COLO829 (cell line): ENCODE results near the gene HESX1.

Experiments used
- DNase-seq: peaks from one replicate; pipeline ENCODE4 v3.0.0; 2012; ENCODE audit warnings: low spot score

Gene HESX1

DNA sequence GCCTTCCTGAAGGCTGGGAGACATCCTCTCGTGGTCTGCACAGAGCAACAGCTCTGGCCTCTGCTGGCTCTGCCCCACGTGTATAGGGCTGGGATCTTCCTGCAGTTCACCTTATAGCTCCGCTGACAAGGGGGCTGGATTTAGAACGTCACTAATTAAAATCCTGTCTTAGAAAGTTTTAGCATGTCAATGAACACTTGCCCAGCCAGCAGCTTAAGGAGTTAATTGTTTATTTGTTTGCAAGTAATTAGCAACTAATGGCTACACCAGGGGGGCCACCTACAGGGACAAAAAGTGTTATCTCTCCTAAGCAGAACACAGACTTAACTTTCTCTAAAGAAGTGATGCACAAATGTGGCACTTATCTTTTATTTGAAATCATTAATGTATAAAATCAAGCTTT lies at the start of gene HESX1:
Gene HESX1, minus strand, starts transcription at position 84 of the 403 bp plus-strand sequence. Its CDS starts 60 bp downstream, at position 24.
- DNase-seq = no peak

DNA sequence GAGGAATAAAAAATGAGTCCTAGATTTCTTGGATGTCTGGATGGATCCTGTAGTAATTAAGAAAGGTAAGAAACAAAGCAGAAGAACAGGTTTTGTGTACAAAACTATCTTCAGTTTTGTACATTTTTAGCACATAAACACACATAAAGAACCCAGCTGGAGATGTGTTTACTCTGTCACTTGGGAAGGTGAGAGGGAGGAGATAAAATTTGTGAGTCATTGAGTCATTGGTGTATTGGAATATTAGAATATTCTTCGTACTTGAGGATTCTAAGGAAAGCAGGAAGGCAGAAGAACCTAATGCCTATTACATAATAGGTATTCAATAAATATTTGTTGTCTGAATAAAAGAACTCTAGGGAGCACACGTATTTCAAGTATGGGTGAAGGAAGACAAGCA lies 45.2 kb upstream of the HESX1 start:
- no peak for DNase-seq

DNA sequence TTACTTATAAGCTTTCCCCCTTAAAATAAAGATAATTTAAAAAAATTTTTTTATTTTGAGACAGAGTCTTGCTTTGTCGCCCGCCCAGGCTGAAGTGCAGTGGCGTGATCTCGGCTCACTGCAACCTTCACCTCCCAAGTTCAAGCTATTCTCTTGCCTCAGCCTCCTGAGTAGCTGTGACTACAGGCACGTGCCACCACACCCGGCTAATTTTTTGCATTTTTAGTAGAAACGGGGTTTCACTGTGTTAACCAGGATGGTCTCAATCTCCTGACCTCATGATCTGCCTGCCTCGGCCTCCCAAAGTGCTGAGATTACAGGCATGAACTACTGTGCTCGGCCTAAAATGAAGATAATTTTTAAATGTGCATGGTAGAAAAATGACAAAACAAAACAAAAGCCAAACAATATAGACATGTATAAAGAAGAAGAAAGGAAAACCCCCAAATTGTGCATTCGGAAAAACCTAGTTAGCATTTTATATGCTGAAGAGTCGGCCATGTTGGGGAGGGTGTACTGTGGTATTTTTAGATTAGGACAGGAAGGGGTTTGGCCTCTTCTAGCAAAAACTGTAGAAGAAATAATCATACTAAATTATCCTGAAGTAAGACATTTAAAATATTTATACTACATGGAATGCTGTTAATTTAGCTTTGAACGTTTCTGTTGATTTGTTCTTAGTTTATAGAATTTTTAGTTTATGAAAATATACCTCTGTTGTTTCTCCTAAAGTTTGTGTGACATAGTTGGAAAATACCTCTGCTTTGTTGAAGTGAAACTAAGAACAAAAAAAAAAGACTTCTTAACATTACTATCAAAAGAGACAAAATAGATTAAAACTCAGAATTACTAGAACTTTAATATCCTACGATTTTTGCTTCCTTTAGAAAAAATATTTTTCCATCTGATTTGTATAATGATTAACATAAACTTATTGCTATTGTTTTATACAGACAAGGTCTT lies 35.1 kb upstream of the HESX1 start:
- DNase-seq = no peak

DNA sequence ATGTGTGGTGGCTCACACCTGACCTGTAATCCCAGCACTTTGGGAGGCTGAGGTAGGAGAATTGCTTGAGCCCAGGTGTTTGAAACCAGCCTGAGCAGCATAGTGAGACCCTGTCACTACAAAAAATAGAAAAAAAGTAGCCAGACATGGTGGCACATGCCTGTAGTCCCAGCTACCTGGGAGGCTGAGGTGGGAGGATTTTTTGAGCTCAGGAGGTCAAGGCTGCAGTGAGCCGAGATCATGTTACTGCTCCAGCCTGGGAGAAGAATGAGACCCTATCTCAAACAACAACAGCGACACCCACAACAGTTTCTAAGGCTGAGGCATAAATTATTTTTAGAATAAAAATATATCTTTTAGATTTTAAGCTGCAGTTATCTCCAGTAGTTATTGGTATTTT lies 34.0 kb upstream of the HESX1 start:
- DNase-seq = no peak

DNA sequence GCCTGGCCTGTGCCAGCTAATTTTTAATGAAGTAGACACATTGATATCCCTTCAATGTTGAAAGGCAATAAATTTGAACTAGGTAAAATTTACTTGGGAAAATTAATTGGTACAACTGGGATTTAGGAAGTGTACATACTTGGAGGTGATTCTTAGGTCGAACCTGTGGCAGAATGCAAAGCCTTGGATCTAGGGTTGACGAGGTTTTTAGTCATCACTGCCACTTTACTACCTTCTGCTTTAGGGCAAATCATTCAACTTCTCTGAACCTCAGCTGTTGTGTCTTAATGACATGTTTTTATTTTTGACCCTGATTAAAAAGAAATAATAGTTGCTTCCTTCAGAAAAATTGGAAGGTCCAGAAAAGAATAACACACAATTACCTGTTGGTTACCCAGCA lies 30.2 kb upstream of the HESX1 start:
- DNase-seq = no peak

DNA sequence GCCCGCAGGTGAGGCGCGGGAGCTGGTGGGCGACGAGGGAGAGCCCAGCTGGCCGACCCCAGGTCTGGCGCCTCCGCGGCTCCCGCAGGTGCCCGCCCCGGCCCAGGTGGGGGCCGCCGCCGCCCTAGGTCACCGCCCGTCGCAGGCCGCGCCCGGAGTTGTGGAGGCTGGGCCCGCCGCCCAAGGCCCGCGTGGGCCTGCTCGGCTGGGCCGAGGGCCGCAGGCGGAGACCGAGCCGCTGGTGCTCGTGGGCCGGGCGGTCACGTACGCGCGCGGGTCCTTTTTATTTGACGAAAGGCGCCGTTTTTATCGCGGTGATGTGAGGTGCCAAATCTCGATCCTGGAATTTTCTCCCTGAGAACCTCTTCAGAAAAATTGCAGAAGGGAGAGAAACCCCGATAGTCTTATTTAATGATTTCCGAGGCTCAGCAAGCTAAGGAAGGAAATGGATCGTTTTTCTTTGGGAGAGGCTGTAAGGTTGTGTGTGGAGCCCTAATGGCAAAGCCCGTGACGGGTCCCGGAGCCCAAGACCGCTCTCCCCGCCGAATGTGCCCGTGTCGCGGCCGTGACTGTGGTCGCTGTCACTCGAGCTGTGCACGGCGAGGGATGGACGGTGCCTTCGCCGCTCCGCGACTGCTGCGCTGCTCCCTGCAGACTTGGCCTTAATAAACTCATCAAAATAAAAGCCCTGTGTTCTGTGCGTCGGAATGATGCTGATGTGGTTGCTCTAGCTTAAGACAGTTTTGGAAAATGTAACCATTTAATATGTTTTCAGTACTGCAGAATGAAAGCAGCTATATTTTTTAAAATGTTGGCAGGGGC lies 28.4 kb upstream of the HESX1 start:
- DNase-seq = peak; percentile 61

DNA sequence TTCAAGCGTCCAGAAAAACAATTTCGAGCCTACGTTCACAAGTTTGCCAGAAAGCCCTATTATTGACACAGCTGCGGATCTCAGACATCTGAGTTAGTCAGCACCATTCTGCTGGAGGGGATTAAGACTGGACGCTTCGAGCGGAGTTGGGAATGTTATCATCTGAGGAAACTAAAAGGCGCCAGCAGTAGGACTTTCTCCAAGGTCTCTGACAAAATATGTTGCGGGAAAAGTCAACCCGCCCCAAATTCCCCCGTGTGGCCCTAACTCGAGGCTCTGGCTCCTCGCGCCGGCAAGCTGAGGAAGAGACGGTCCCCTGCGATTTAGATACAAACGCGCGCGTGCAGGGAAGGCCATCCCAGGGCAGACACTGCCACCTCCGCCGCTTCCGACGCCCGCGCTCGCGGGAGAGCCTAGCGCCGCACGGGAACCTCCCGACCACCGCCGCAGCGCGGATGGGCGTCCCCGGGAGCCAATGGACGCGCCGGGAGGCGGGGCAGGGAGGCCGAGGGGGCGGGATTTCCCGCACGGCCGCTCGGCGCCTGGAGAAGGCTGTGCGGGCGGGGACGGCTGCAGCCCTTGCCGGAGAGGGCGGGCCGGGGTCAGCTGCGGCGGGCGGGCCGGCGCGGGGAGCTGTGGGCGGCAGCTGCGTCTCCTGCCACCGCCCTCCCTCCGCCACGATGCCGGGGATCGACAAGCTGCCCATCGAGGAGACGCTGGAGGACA lies 27.6 kb upstream of the HESX1 start, which contains the start of gene APPL1:
Gene APPL1, plus strand, starts transcription at position 526 of the 726 bp plus-strand sequence. Its CDS starts 155 bp downstream, at position 681.
- DNase-seq = peak; percentile 97

DNA sequence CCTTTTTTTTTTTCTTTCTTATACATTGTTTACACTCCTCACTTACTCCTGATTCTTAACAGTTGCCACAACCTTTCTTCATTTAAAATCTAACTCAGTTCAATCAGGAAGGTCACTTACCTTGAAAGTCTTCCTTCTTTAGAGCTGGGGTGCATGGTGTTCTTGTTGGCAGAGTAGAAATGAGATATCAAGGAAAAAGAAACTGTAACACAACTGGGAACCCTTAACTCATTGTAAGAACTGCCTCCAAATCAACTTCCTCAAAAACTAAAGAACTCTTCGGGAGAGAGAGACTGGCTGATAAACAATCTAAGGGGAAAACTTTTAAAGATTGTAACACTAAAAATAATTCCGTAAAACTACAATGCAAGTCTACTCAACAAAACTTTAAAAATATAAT lies 26.4 kb upstream of the HESX1 start:
- no peak for DNase-seq

DNA sequence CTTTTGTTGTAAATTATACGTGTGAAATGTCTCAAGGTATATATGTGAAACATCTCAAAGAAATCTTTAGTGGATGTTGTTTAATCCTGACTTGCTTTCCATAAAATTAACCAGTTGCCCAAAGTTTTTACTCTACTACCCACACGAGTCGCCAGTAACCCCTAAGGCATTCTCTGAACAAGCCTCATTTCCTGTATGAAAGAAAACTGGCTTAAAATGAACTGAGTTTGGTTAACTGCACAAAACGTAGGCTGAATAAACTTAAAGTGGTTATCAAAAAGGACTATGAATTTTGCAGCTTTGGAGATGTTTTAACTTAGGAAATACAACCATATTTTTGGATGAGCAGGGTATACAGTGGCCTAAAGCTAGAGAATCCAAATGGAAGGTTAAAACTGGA lies 25.1 kb upstream of the HESX1 start:
- peak; percentile 18 for DNase-seq

DNA sequence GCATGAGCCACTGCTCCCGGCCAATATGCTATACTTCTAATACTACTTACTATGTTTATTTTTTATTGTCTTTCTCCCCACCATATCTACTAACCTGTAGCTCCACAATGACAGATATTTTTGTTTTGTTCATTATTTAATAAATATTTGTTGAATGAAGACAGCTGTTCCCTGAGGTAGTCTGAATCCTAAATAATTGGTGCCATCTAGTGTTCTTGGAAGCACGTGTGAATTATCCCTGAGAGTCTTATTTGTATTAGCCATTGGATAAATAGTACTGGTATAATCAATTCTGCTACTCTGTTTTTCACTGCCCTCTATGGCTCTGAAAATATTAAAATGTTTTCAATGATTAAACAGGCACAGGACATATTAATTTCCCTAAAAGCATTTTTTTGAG lies 22.1 kb upstream of the HESX1 start:
- DNase-seq = peak; percentile 51

DNA sequence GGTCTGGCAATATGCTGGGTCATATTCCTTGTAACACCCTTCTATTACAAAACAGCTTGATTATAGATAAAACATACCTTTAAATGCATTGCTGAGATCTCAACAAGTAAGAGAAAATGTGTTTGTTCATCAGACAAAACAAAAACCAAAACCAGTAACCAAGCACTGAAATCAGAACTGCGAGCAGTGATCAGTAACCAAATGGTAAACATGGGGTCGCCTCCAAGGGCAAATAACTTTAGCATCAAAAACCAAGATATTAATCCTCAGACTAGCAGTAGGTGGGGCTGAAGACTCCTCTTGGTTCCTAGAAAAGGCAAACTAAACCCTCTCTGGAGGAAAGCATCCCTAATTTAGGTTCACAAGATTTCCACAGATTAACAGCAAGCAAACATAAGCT lies 6.6 kb upstream of the HESX1 start:
- no peak for DNase-seq

DNA sequence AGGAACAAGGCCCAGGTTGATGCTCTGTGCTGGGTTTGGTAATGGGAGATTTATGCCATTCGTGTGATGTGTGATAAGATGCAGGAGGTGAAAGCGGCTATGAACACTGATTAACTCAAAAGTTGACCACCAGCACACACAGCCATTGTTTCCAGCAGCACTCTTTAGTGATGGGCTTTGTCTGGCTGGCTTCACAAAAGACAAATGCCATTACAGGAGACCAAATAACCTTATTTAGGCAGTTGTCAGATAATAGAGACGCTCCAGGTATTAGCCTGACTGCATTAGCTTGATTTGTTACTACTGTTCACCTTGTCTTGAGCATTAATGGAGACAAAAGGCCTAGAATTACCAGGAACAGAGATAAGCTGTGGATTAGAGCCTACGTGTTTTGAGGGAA lies 5.1 kb downstream of the HESX1 start:
- DNase-seq = no peak

DNA sequence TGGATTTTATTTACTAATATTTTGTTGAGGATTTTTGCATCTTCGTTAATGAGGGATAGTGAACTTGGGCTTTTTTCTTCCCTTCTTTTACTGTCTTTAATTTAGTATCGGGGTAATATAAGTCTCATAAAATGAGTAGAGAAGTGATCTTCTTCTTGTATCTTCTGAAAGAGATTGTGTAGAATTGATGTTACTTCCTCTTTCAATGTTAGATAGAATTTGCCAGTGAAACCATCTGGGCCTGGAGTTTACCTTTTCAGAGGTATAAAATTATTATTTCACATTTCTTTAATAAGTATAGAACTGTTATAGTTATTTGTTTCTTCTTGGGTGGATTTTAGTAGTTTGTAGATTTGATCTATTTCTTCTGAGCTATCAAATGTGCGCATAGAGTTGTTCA lies 7.8 kb downstream of the HESX1 start:
- no peak for DNase-seq

DNA sequence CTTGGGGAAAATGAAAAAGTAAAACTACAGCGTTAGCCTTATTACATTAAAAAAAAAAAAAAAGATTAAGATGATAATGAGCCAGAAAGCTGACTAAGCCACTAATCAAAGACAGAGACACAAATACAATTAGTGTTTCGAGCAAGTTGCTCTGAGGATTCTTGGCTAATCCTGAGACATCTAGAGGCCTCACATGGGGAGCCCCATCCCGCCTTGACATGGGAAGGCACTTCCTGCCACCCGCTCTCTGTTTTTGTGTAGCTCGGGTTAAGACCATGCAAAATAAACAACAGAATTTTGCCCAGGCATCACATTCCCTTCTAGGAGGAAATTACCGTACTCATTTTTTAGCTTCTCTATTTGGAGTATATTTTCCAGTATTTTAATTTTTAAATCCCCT lies 15.3 kb downstream of the HESX1 start:
- DNase-seq = no peak

DNA sequence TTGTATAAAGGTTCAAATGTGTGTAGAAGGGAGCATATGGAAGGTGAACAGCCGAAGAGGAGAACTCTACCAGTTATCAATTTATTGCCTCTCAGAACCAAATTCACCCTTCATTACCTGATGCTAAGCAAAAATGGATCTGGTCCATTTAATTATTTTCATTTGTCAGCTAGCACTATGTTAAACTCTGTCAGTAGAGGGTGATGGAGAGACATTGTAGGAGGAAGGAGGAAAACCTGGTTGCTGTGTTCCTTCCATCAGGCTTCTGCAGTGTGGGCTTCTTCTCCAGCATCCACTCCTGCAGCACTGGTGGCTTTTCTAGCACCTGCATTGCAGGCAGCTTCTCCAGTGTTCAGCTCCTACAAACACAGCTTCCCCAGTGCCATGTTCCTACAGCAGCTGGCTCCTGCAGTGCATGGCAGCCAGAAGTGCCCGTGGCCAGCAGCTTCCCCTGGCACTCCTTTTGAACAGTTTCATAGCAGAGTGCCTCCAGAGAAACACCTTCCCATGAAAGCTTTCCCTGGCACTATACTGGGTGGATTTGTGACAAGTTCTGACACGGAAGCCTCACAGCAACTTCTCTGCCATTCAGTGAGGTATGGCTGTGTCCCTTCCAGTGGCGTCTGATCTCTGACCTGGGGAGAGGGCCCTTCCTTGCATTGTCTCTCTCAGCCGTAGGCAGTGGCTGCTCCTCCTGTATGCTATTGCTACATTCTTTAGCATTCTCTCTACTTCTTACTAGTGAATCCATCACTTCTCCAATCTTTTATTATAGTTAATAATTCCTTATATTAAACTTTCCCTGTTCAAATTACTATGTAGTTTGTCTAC lies 20.0 kb downstream of the HESX1 start:
- no peak for DNase-seq

DNA sequence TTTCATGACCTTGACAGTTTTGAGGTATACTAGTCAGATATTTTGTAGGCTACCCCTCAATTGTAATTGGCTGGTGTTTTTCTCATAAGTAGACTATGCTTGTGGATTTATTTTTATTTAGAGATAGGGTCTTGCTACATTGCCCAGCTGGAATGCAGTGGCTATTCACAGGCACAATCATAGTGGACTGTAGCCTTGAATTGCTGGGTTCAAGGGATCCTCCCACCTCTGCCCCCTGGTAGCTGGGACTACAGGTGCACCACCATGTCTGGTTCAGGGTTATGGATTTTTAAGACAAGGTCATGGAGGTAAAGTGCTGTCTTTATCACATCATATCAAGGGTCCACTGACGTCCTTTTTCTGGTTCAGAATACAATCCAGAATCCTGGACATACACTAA lies 23.7 kb downstream of the HESX1 start:
- DNase-seq = no peak

DNA sequence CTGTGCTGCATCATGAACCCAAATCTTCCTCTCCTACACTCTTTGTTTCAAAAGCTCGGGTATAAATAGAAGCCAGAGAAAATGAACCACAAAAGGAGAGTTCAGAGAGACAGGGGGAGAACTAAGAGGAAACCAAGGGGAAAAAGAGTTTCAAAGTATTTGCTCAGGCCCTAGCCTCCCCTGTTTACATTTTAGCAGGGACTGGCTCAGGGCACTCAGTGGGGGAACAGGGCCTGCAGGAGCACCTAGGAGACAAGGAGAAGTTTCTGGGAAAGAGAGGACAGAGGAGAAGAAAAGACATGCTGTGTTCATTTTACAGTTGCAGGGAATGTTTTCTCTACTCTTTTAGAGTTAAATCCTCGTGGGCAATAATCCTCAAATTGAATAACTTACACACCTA lies 26.1 kb downstream of the HESX1 start:
- no peak for DNase-seq

DNA sequence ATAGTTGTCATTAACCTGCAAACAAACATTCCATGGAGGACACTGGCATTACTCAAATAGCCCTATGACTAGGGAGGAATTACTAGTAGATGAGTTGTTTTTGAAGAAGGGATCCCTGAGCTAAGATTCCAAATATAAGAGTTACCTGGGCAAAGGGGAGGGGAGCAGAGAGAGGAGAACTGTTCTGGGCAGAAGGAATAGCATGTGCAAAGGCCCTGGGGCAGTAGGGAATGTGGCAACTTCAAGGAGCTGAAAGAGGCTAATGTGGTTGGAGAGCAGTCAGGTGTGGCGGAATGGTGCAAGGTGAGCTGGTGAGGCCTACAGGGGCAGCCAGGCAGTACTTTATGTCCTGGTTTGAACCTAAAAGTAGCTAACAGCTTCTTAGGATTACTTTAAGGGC lies 28.8 kb downstream of the HESX1 start:
- DNase-seq = no peak

DNA sequence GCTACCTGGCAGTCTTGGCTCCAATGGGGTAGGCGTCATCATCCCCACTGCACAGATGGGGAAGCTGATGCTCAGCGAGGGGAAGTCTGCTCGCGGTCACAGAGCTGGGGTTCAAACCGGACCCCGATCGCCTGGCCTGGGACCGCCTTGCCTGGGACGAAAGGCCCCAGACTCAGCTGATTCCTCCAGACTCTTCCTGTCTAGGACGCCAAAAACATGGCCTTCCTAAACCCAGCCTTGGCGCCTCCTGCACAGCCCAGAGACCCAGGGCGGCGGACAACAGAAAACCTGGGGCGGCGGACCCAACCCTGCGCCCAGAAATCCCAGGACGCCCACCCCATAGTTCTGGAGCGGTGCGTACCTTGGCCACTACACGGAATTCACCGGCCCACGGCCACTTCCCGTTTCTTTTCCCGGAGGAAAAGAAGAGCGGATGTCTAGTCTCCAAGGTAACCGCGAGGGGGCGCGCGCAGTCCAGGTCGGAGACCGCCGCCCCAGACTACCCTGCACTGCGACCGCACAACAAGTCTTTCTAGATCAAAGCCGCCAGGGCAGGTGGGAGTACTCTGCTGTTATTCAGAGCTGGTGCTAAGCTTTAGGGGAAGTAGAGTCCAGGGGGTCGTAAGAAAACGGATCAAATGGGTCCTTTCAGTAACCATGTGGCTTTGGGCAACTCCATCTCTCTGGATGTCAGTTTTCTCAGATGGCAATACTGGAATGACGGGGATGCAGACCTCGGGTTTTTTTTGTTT lies 29.7 kb downstream of the HESX1 start:
- DNase-seq = peak; percentile 87

DNA sequence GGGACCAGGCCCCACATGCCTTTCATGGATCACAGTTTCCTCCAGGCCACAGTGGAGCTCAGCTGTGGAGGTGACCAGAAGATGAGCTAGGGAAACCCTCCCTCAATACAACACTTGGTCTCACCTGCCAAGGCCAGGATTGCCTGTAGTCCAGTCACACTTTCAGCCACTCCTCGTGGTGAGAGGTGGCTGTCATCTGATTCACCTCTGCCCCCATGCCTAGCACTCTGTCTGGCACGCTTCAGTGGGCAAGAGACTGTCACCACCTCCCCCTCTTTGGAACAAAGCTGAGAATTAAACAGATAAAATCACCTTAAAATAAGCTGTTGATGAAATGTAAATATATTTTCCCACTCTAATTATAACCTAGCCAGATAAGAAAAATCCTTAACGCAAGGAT lies 30.7 kb downstream of the HESX1 start:
- no peak for DNase-seq

DNA sequence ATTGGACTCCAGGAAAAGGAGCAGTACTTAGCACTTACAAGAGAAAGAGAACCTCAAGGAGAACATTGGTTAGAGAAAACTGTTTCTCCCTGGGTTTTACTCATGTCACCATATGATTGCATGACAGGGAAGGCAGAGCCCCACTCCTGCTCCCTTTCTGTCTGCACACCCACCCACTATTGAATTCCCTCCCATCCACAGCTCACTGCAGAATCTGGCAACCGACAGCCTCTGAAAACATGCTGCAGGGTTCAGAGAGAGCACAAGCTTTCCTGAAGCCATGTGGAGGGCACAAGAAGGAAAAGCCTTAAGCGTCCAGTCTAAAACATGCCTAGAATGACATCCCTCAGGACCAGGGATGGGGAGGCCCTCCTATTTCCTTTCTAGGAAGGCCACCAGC lies 31.6 kb downstream of the HESX1 start:
- DNase-seq = no peak
